Neural cell (in vitro differentiated cells): Measurements from ENCODE around the gene CETN2.

ENCODE experiments used
- CTCF ChIP-seq: fragments of 450-650 bp; IDR thresholded peaks from 2 replicates; pipeline ENCODE4 v1.5.1; 2014; ENCODE audit warnings: antibody characterized with exemption, mild to moderate bottlenecking, moderate library complexity; ENCODE audit not compliant: poor library complexity, severe bottlenecking
- EP300 ChIP-seq: fragments of 450-650 bp; conservative IDR thresholded peaks from 2 replicates; pipeline ENCODE4 v1.6.1; 2014; ENCODE audit warnings: antibody characterized with exemption, mild to moderate bottlenecking, moderate library complexity; ENCODE audit not compliant: poor library complexity, severe bottlenecking
- EZH2 ChIP-seq: fragments of 200-600, 300-800 bp; shearing (Covaris generic), sonication (generic); IDR thresholded peaks from 2 replicates; pipeline ENCODE4 v1.6.1; 2014; ENCODE audit warnings: antibody characterized with exemption, low read length, borderline replicate concordance, mild to moderate bottlenecking; ENCODE audit not compliant: insufficient read depth, poor library complexity, severe bottlenecking
- POLR2AphosphoS5 ChIP-seq: IDR thresholded peaks from 2 replicates; pipeline ENCODE4 v1.6.1; 2012
- RAD21 ChIP-seq: fragments of 450-650 bp; conservative IDR thresholded peaks from 2 replicates; pipeline ENCODE4 v1.6.1; 2014; ENCODE audit warnings: antibody characterized with exemption, mild to moderate bottlenecking, moderate library complexity
- REST ChIP-seq: IDR thresholded peaks from 2 replicates; pipeline ENCODE4 v1.6.1; 2012; ENCODE audit warnings: borderline replicate concordance
- SMC3 ChIP-seq: fragments of 450-650 bp; conservative IDR thresholded peaks from 2 replicates; pipeline ENCODE4 v1.6.1; 2014; ENCODE audit warnings: antibody characterized with exemption, mild to moderate bottlenecking, moderate library complexity; ENCODE audit not compliant: poor library complexity

- no peak for TF ChIP-seq CTCF
- no peak for TF ChIP-seq POLR2AphosphoS5
- no peak for TF ChIP-seq EZH2
- TF ChIP-seq EP300 = no peak
- no peak for TF ChIP-seq SMC3
- no peak for TF ChIP-seq RAD21
- no peak for TF ChIP-seq REST
Measured at GRCh38 chrX:152873361-152873760, 42.8 kb upstream of the CETN2 start.
